SIG-M5 (cell line): ENCODE results near the gene KNOP1.

Experiments
- DNase-seq: peaks from one replicate; lab custom pipeline; 2025; lab: John Stamatoyannopoulos, UW

Gene KNOP1, protein sequence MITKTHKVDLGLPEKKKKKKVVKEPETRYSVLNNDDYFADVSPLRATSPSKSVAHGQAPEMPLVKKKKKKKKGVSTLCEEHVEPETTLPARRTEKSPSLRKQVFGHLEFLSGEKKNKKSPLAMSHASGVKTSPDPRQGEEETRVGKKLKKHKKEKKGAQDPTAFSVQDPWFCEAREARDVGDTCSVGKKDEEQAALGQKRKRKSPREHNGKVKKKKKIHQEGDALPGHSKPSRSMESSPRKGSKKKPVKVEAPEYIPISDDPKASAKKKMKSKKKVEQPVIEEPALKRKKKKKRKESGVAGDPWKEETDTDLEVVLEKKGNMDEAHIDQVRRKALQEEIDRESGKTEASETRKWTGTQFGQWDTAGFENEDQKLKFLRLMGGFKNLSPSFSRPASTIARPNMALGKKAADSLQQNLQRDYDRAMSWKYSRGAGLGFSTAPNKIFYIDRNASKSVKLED

DNA sequence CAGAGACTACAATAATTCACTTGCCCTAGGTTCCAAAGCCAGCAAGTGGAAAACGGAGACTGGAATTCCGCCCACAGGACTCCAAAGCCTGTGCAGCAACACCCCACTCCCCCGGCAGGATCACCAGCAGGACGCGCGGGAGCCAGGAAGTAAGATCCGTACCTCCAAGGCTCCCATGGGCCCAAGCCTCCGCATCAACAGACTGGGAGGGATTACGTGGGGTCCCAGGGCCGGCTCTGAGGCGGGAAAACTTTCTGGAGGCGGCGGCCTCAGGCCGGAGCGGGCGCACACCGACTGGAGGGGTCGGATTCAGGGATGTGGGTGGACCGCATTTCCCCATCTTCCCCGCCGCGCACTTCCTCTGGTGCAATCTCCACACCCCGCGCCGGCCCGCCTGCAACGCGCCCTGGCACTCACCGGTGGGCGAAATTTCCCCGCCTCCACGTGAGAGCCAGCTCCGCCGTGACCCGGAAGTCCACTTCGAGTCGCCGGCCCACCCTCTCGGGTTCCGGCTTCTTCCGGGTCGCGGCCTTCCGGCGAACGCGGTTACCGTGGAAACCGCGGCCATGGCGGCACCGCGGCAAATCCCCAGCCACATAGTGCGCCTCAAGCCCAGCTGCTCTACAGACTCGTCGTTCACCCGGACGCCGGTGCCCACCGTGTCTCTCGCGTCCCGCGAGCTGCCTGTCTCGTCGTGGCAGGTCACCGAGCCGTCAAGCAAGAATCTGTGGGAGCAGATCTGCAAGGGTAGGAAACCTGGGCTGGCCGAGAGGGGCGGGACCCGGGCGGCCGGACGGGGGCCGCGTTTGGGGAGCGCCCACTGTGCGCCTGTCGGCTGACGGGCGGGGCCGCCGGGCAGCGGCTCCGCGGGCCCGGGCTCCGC is at the start of gene KNOP1, which contains the start of gene IQCK:
Gene KNOP1 (minus strand): TSS at position 487 of the 883 bp plus-strand sequence. CDS start 3,192 bp downstream, outside the sequence.
Gene IQCK (plus strand): TSS at position 531 of the 883 bp plus-strand sequence. CDS start 36 bp downstream, at position 567.
- DNase-seq, result no peak

DNA sequence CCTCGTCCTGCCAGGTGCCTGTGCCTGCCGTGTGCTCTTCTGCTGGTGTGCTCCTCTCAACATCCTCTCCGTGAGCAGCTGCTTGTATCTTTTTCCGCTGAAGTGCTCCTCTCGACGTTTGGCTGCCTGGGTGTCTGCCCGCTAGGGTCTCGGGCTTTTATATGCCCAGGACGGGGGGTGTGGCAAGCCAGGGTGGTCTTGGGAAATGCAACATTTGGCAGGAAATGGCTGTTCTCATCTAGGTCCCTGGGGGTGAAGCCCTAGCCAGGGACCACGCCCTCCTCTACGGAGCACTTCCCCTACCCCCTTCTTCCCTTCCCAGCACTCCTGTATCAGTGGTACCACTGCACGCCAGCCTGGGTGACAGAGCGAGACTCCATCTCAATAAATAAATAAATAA is 49.5 kb upstream of the KNOP1 start:
- DNase-seq, result no peak

DNA sequence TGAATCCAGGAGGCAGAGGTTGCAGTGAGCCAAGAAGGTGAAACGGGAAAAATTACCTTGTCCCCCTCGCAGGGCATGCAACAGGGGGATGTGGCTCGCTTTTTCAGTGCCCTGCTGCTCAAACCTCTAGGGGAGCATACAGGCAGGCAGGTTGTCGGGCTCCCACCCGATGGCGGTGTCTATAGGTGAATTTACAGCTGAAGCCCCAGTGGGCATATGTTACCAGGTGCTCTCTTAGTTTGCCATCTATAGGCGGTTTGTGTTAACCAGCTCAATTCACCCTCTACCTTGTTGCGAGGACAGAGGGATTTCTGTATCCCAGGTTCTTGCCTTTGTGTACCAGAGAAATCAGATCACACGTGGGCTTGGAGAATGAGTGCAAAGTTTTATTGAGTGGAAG is 49.0 kb upstream of the KNOP1 start:
- no peak for DNase-seq

DNA sequence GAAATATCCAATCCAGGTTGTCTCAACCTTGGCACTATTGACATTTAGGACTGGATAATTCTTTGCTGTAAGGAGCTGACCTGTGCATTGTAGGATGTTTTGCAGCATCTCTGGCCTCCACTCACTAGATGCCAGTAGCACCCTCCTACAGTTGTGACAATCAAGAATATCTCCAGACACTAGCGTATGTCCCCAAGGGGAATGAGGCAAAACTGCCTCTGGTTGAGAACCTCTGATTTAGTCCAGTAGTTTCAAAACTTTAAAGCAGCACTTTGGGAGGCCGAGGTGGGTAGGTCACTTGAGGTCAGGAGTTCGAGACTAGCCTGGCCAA is 48.5 kb upstream of the KNOP1 start:
- DNase-seq, result no peak

DNA sequence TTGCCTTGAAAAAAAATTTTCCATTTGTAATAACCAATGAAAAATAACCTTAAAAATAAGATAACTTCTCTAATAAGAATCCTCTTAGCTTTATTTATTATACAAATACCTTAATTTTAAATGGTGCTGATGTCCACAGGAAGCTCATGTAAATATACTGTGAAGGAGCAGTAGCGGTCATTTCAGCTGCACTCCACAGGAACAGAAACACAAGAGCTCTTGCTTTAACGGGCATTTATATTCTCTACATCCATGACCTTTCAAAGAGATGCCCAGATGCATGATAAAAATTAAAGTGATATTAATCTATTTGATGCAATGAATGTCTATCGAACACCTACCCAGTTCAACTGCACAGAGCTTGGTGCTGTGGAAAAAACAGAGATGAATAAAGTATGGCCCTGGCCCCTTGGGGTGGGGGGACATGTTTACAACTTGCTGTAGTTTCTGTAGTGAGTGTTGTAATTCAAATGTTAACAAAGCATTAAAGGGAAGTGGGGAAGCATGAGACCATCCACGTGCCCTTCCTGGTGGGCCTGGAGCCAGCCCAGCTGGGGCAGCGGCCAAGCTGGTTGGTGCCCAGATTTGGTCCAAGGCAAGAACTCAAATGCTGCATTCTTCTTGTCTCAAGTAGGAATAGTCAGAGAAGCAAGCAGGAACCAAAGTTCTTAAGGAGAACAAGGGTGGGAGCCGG is 48.0 kb upstream of the KNOP1 start:
- no peak for DNase-seq

DNA sequence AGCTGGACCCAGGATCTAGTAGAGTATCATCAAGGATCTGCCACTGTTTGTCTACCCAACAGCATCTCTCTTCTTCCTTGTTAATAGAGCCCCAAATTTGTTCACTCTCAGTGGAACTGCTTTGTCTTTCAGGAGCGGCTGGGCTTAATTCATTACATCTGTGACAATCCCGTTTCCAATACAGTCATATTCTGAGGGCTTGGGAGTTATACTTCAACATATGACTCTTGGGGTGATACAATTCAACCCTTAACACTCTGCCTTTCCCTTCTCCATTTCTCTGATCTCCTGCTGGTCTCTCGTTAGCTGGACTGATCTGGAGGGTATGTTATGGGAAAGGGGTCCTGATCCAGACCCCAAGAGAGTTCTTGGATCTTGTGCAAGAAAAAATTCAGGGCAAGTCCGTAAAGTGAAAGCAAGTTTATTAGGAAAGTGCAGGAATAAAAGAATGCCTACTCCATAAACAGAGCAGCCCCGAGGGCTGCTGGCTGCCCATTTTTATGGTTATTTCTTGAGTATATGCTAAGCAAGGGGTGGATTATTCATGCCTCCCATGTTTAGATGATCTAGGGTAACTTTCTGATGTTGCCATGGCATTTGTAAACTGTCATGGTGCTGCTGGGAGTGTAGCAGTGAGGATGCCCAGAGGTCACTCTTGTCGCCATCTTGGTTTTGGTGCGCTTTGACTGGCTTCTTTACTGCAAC is 42.5 kb upstream of the KNOP1 start:
- DNase-seq, result no peak

DNA sequence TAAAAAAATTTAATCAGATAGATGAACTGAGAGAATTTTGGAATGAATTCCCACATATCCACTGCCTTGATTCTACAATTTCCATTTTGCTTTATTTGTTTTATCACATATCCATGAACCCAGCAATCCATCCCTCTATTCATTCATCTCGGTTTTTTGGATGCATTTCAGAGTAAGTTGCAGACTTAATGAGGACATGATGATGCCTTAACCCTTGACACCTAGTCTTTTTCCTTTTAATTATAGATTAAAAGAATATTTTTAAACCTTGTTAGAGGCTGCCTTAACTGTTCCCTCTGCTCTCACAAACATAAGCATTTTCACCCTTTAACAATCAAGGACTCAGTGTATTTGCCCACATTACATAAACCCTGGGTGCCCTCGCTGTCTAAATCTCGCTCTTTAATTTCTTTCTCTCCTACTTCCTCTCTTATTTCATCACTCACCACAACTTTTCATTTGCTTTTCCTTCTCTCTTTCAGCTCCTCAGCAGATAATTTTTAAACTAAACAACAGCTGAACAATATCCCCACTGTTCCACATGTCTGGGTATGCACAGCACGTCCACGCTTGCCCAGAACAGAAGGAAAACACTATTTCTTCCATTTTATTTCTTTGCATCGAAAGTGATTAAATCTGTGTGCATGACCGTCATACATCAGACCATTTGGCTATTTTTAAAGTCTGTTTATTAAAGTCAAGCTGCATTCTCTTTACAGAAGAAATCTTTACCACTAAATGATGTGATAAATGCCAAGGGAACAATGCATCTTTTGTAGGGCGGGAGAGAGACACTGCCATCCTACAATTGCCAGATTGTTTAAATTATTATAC is 40.0 kb upstream of the KNOP1 start:
- DNase-seq, result no peak

DNA sequence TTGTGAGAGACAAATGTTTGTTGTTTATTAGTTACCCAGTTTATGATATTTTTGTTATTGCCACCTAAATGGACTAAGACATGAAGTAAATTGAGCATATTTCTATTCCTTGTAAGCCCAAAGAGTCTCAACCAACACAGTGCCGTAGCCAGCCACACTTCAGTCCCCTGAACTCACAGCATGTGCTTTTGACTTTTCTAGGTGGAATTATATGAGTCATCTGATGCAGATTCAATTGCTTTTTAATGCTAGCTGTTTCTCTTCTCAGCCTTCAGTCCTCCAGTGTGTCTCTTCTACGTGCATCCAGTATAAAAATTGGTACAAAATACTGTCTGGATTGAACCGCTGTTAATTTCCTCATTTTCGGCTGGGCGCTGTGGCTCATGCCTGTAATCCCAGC is 39.0 kb upstream of the KNOP1 start:
- DNase-seq, result no peak

DNA sequence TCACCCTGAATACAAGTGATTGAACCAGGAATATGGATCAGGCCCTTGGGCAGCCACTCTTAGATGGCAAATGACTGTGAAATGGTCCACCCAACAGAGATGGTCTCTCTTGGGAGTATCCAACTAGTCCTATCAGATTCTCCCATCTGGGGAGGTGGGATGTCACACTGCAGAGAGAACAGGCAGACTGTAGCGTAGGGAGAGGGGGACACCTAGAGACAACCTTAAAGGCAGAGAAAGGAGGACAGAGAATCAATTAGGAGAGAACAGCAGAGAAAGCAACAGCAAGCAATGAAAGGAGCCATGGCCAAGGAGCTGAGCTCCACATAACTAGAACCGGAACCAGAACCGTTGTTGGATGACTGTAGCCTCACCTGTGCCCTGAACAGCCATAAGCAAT is 37.2 kb upstream of the KNOP1 start:
- no peak for DNase-seq

DNA sequence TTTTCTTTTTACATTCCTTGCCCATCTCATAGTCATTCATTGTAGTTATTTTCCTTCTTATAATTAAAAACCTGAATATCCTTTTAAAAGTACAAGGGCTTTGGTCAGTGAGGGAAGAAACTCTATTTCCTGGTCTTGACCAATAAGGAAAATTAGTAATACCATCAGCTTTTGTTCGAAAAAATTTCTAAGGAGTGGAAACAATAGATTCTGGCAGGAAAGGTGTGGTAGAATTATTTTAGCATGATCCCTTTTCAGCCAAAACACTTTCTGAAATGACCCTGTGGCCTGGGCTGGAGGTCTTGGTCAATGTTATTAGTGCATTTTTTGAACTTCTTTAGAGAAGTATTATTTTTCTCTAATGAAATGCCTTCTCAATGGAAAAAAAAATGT is 36.6 kb upstream of the KNOP1 start:
- DNase-seq, result no peak

DNA sequence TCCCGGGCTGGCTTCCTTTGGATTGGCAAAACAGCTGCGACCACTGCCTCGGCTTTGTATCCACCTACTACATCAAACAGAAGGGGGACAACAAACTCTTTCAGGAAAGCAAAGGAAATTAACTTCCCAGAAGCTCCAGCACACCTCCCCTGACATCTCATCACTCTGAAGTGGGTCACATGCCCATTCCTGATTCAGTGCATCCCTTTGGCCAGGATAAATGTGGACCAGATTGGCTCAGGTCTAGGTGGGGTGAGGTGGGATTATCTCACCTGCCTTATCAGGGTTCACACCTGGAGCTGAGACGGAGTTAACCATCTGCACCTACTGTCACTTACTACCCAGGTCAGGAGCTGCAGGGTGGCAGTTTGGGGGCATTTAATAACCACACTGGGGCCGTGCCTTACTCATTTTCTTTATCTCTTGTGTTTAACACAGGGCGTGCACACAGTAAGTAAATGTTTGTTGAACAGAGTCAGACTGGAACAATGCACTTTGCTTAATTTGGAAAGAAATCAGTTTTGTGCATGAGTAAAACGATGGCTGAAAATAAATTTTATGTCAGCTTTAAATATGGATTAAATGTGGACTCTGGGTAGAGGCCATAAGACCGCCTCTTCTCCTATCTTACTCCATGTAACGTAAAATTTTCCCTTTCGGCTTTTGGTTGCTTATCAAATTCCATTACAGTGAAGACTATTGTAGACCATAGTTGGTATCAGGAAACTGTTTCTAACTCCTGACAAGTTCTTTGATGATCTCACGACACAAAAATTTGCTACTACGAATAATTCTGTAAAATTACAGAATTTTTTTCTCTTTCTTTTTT is 36.0 kb upstream of the KNOP1 start:
- no peak for DNase-seq

DNA sequence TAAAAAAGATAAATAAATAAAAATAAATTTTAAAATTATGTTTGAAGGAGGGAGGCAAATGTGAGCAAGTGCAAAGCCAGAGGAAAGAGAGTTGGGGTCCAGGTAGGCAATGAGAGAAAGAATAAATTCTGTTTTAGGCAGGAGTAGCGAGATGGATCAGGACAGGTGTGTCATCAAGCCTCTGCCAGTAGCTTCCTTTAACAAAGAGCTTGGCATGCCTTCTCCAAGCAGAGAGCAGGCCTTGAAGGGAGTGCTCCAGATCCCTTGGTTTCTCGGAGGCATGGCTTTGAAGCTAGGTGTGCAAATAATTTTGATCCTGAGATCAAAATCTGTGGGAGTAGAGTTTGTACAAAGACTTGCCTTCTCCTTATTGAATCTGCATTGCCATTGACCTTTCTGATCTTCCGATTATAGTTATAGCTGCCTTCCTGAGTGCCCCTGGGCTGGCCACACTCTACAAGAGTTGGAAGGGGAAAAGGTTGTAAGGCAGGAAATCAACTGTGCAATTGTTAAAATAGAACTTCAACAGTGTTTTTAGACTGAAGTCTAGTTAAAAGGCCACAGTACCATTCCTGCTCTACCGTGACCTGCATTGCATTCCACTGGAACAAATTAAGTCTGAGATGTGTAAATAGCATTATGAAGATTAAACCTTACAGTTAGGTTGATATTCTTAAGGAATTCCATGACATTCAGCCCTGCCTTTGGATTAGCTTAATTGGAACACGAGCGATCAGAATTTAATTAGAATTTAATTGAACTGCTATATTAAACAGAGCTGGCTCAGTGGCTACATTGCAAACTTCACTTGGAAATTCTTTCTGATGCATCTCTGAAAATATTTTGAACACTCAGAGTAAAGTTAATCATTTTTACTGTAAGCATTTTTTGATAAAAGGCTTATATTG is 33.7 kb upstream of the KNOP1 start:
- no peak for DNase-seq

DNA sequence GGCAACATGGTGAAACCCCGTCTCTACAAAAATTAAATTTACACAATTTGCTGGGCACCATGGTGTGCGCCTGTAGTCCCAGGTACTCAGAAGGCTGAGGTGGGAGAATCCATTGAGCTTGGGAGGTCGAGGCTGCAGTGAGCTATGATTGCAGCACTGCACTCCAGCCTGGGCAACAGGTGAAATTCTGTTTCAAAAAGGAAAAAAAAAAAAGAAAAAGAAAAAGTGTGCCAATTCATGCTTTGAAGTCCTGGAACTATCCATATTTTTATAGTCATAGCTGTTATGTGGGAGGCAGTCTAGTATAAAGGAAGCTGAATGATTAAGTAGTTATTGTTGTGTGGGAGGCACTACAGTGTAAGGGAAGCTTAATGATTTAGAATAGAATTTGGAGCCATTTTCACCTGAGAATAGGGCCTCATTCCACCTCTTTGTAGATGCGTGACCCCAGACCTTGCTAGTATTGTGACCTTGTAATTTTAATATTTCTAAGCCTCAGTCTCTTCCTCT is 31.6 kb upstream of the KNOP1 start:
- no peak for DNase-seq

DNA sequence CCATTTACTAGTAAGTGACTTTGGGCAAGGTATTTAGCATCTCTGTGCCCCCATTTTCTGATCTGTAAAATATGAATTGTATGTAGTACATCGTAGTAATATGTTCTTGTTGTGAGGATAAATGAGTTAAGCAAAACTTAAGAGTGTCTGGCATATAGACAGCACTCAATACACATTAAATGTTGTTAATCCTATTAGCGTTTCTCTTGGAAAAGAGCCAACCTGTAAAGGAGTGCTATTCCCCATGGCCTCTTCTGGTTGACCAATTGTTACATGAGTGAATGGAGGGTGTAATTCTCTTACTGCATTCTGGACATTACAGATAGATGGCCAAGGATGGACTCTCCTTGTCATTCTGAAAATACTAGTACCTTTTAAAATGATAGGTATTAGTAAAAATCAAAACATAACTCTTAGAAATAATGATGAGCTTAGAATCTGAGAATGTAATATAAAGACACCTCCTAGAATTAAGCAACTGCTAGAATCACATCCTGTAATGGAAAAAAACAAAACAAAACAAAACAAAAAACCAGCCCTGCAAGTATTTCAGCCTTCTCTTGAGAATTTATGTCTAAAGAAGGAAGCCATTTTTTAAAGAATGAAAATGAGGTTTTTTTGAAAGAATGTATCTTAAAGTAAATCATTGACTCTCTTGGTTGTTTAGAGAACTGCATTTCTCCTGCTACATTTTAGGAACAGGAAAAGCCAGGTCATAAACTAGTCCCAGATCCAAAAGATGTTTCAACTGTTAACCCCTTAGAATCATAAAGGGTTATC is 30.6 kb upstream of the KNOP1 start:
- DNase-seq, result no peak

DNA sequence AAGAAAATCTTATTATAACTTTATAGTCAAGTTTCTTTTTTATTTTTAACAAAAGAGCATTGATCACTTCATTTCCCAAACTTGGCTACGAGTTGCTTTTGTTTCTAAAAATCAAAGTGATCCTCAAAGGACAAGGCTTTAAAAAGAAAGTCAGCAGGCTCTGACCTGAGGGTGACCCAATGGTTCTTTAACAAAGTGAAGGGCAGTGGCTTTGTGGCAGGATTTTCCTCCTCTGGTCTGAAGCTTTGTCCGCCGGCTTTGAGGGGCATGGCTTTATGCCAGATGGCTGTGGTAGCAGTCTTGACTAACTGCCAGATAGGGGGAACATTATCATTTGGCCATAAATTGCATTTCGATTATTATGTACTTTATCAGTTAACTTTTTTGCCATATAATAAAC is 28.5 kb upstream of the KNOP1 start:
- DNase-seq, result no peak

DNA sequence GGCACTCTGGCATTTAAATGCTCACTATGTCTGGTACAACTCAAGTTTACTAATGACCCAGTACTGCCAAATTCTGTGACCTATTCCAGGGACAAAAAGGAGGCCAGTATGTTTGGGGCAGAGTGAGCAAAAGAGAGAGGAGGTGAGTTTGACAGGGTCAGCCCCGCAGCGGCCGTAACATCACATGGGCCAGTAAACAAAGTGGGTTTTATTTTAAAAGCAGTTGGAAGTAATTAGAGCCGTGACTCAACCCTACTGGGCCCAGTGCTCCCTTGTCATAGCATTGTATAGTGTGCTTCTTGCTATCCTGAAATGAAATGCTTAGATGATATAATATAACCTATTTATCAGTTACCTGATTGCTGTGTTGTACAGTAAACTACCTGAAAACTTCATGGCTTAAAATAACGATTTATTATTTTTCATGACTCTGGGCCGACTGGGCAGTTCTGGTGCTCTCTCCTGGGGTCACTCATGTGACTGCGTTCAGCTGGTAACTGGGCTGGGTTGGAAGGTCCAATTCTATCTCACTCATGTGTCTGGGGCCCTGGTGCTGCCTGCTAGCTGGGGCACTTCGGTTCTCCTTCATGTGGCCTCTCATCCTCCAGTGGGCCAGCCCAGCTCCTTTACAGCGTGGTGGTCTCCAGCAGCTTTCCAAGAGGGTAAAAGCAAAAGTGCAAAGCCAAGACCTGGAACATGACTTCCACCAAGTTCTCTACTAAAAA is 27.4 kb upstream of the KNOP1 start:
- DNase-seq, result no peak

DNA sequence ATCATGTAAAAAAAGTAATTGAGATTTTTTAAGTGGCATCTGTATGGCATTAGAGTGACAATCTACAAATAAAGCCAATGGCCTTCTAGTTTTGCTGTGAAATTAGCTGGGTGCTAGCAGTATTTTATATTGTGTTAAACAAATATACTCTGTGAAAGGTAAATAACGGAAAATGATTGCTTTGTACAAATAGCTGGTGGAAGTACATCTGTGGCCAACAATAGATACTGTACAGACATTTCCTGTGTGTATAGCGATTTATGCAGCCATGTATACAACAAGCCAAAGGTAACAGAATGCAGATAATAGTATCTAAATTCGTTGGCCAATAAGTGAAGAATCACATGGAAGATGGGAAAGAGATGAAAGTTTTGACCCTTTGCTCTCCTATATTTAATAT is 26.6 kb upstream of the KNOP1 start:
- DNase-seq, result no peak
